Measurements from ENCODE around the gene CHRM1.
"Not testable (repeated sequence)": the region's sequence is repeated elsewhere in the genome, so short reads cannot be mapped to it uniquely, and the experiment has no call there.

Gene CHRM1

DNA sequence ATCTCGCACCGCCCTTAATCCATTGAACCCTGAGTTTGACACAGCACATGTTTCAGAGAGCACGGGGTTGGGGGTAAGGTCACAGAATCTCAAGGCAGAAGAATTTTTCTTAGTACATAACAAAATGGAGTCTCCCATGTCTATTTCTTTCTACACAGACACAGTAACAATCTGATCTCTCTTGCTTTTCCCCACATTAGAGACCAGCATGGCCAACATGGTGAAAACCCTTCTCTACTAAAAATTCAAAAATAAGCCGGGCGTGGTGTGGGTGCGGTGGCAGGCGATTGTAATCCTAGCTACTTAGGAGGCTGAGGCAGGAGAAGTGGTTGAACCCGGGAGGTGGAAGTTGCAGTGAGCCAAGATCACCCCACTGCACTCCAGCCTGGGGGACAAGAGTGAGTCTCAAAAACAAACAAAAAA, 61.9 kb downstream of the CHRM1 start:
- not testable (repeated sequence) for H3K4me3 ChIP-seq (ENCODE audit: low read length); H3K9me3 ChIP-seq (ENCODE audit: control insufficient read depth, low read depth, low read length); H3K9ac ChIP-seq (ENCODE audit: low read length); H3K27me3 ChIP-seq (ENCODE audit: control insufficient read depth, insufficient read depth, low read length); H3K27ac ChIP-seq (ENCODE audit: low read length)
- H3K4me1 ChIP-seq (ENCODE audit: control insufficient read depth, low read depth, low read length) = peaks cover 16% of the 10 kb centered on the region
- peaks cover 22% of the 10 kb centered on the region for H3K36me3 ChIP-seq (ENCODE audit: control insufficient read depth, low read depth, low read length)
